Gastrocnemius medialis (tissue), 4 donors: ENCODE data around the gene RBM34.

Experiments used
- CTCF ChIP-seq, 5 experiments: fragments of 450-650 bp in 3 of 5; fragments of 200-600 bp in 2 of 5; sonication (generic) in 2 of 5; IDR thresholded peaks in 4 of 5; conservative IDR thresholded peaks in 1 of 5; 1 replicate in 4 of 5; 2 replicates in 1 of 5; pipeline ENCODE4 v1.5.1; 2016 to 2019; ENCODE audit warnings: antibody characterized with exemption in 5 of 5, mild to moderate bottlenecking in 3 of 5, moderate library complexity in 3 of 5
- POLR2A ChIP-seq, 2 donors: fragments of 450-650 bp; IDR thresholded peaks; one replicate each; pipeline ENCODE4 v1.6.1; 2017; ENCODE audit warnings: antibody characterized with exemption in 2 of 2, mild to moderate bottlenecking in 2 of 2, moderate library complexity in 2 of 2

- TF ChIP-seq CTCF (IDR thresholded peaks at IDR 0.05 in 4 of 5, conservative IDR thresholded peaks at IDR 0.05 in 1 of 5) (peak in 3 of 5 experiments; percentile 36 to 55 (median 48)), POLR2A (IDR thresholded peaks at IDR 0.05) (peak; percentile 95 to 98)
Measured at GRCh38 chr1:235160957-235161684, at the start of gene RBM34.
